Astrocyte of the hippocampus (primary cell): ENCODE results near the gene SGK1.
"Not testable (repeated sequence)": the region's sequence is repeated elsewhere in the genome, so short reads cannot be mapped to it uniquely, and the experiment has no call there.

ENCODE experiments used
- DNase-seq: peaks from one replicate; pipeline ENCODE4 v3.0.0; 2011; ENCODE audit warnings: low read depth, low spot score

The SGK1 gene

GRCh38 chr6:134223796-134224420 lies 94.0 kb downstream of the SGK1 start:
- DNase-seq, result no peak

- no peak for DNase-seq
These were observed 96.7 kb downstream of the SGK1 start for GRCh38 chr6:134221250-134221649.

DNA sequence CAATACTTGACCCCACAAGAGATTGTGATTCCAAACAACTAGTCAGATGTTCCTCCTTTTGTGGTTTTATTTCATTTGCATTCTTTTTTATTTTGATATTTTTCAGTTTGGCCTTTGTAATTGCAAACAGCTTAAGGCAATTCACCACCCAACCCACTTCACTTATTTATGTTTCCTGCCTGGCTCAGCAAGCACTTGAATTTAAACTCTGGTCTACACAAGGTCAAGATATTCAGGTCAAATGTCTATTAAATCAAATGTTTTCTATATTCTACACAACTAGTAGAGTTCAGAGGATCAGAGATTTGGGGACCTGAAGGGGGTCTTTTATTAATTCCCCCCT lies 100.1 kb downstream of the SGK1 start:
- no peak for DNase-seq

DNA sequence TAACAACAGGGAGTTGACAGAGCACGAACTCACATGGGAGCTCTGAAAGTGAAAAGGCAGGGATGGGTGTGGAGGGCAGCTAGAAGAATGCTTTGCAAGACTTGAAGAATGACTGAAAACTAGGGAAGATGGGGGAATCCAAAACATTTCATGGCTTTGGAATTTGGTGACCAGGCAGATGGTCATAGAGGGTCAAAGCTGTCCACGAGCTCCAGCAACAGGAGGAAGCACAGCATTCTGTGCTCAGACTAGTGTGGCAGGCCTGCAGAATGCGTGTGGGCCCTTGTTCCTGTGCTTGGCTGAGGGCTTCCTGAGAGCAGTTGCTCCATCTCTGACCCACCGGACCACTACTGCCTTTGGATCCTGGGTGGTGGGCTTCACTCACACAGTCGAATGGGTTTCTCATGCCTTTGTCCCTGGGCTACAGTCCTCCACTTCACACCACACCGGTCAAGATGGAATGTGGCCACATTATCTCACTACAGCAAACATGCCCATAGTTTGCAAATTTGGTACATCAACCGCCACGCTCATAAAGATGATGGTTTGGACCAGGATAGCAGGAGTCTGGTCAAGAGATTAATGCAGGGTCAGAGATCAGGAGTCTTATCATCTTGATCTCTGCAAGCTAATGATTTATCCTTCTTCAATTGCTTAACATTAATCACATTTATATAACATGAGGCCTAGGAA lies 100.7 kb downstream of the SGK1 start:
- DNase-seq, result no peak

- DNase-seq, result no peak
These were observed 101.5 kb downstream of the SGK1 start for GRCh38 chr6:134216301-134217010.

GRCh38 chr6:134213410-134213809 lies 104.5 kb downstream of the SGK1 start:
- not testable (repeated sequence) for DNase-seq

- DNase-seq, result no peak
These were observed 106.6 kb downstream of the SGK1 start for GRCh38 chr6:134211297-134211696.

DNA sequence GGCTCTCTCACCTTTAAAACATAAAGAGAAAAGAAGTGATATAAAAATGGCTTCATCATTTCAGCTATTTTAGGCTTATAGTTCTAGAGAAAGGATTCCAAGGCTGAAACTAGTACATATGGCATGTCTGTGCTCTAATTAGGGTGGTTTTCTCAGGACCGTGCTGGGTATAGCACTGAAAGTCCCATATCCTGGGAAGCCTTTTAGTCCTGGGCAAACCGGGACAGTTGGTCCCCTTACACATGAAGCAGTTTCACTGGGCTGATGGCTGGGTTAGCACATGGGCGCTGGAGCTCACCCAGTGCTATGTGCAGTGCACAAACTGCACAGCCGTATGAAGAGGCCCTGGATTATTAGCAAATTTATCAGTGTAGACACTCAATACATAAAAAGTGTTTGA lies 110.5 kb downstream of the SGK1 start:
- DNase-seq, result no peak

DNA sequence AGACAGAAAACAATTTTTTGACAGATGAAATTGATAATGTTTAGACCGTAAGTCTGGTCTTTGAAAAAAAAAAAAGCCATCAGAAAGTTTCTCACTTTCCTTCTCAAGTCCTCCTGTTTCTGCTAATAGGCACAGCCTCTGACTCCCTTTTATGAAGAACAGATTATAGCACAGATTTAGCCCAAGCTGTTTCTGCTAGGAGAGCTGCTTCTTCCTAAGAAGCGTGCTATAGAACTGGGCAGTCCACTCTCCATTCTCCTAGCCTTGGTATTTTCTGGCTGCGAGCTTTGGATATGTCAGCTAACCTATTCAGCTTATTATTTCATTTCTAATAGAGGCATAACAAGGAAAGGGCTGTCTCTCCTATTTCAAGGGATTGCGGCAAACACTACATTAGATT lies 112.5 kb downstream of the SGK1 start:
- DNase-seq, result no peak

DNA sequence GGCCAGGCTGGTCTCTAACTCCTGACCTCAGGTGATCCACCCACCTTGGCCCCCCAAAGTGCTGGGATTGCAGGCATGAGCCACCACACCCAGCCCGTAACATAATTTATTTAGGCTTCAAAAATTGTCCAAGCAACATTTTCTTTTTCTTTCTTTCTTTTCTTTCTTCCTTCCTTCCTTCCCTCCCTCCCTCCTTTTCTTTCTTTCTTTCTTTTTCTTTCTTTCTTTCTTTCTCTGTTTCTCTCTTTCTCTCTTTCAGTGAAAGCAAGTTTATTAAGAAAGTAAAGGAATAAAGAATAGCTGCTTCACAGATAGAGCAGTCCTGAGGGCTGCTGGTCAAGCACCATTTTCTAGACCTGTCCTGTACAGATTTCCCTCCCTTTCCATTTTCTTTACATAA lies 113.2 kb downstream of the SGK1 start:
- DNase-seq, result not testable (repeated sequence)

GRCh38 chr6:134204031-134204430 lies 113.9 kb downstream of the SGK1 start:
- DNase-seq, result no peak

- DNase-seq, result no peak
These were observed 116.2 kb downstream of the SGK1 start for GRCh38 chr6:134201716-134202115.

DNA sequence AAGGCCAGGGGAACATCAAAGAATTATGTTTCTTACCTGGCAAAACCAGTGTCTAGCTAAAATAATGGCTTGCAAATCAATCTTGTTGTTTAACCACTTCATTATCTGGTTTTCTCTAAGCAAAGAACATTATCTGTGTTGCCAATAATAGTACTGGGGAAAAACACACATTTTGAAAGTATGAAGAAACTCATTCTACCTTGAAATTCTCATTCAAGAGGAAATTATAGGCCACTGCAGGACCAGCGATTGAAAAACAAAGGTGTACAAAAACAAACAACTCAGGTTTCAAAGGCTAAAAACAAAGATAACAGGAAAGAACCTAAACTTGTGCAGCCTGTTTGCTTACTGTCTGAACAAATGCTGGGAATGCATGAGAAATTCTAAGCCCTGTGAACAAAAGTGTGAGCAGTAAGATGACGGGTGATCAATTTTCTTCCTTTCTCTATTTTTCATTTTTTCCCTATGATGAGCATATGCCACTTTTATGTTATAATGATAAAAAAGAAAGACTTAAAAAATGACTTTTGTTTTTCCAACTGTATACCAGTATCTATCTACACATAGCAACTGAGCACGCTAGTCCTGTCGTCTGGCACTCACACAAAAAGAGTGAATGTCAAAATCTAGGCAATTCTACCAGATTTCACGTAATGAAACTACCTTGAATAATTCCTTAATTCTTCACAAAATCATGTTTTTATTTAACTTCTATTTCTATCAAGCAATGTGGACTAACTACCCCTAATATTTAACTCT lies 117.9 kb downstream of the SGK1 start:
- no peak for DNase-seq

DNA sequence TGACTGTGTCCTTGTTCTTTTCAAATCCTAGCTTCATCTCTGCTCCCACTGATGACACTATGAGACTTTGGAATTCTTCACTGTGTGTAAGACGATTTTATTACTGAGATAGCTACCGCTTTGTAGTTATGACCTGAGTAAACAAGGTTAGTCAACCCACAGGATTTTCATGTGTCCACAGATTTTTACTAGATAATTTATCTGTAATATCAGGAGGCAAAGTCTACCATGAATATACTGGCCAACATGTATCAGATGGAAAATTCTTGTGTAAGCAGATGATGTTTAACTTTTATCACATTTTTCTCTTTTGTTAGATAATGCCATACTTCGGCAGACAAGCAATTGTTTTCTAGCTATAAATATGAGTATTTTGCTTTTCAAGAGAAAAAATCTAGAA lies 119.8 kb downstream of the SGK1 start:
- DNase-seq, result no peak

GRCh38 chr6:134197685-134198084 lies 120.2 kb downstream of the SGK1 start:
- not testable (repeated sequence) for DNase-seq

- DNase-seq, result peak; percentile 21
These were observed 121.2 kb downstream of the SGK1 start for GRCh38 chr6:134196568-134197193.

GRCh38 chr6:134195985-134196384 lies 121.9 kb downstream of the SGK1 start:
- no peak for DNase-seq

- DNase-seq, result no peak
These were observed 122.6 kb downstream of the SGK1 start for GRCh38 chr6:134195164-134195906.

GRCh38 chr6:134193536-134194498 lies 124.1 kb downstream of the SGK1 start:
- DNase-seq, result no peak

GRCh38 chr6:134192609-134193008 lies 125.3 kb downstream of the SGK1 start:
- not testable (repeated sequence) for DNase-seq
